CD4-positive, alpha-beta T cell treated with Interleukin-21 for 1 hour (primary cell): Measurements from ENCODE around the gene FA2H.

Source experiments
- DNase-seq: peaks from one replicate; pipeline ENCODE4 v3.0.0-alpha.2; 2020

The FA2H gene

DNA sequence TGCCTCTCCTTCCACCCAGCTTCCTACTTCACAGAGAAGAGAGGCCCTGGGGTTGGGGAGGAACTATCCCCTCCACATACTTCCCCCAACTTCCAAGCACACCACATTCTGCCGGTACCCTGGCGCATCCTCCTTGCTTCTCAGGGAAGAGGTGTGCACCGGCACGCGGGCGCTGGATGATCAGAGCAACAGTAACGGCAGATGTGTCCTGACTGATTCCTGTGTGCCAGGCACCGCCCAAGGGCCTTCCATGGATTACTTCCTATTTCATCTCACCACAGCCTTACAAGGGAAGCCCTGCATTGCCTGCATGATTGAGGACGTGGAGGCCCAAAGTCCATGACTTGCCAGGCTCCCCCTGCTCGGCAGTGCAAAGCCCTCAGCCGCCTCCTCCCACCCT lies 52.9 kb downstream of the FA2H start:
- DNase-seq: no peak

GRCh38 chr16:74720579-74720978 lies 54.0 kb downstream of the FA2H start:
- no peak for DNase-seq

GRCh38 chr16:74718741-74719610 lies 55.6 kb downstream of the FA2H start:
- DNase-seq: no peak

DNA sequence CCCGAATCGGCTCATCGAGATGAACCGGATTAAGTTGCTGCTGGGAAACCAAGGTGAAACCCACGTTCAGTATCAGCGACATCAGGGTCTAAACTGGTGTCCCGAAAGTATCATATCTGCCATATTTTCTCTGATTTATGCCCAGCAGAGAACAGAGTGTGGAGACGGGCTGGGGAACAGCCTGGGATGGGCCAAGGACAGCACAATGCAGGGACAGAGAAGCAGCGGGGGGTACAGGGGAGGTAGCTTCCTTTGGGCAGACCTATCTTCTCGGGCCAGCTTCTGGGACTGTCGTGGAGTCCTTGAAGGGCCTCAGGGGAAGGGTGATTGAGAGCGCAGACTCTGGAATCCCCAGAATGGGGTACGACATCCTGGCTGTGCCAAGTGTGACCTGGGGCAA lies 56.5 kb downstream of the FA2H start:
- DNase-seq: no peak

GRCh38 chr16:74717367-74717766 lies 57.3 kb downstream of the FA2H start:
- DNase-seq: no peak

DNA sequence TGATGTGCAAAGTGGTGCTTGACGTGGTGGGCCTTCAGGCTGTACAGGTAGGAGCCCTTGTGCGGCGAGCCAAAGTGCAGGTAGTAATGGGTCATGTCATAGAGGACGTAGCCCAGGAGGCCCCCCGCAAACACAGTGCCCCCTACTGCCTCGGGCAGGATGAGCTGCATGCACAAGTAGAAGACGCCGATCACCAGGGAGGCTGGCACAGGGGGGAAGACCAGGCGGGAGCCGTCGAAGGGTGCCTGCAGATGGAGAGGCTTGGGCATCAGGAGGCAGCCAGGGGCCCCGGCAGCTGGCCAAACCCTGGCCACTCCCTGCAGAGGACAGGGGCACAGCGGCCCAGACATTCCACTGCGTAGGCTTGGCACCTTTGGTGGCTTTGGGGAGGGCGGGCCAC lies 58.3 kb downstream of the FA2H start:
- no peak for DNase-seq

DNA sequence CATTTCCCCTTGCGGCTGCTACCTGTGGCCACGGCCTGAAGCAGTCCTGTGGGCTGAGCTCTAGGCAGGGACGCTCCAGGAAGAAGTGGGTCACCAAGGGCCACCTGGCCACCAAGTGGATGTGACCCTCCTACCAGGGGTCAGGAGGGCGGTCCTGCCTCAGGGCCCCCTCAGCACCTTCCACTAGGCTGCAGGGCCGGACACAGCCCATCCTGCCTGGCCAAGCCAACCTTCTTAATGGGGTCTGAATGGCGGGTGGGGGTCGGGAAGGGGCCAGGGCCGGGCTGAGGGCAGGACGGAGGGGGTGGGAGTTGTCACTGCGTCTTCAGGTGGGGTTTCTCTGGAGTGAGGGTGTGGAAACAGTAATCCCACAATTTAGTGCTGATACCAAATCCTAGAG lies 60.7 kb downstream of the FA2H start:
- no peak for DNase-seq

DNA sequence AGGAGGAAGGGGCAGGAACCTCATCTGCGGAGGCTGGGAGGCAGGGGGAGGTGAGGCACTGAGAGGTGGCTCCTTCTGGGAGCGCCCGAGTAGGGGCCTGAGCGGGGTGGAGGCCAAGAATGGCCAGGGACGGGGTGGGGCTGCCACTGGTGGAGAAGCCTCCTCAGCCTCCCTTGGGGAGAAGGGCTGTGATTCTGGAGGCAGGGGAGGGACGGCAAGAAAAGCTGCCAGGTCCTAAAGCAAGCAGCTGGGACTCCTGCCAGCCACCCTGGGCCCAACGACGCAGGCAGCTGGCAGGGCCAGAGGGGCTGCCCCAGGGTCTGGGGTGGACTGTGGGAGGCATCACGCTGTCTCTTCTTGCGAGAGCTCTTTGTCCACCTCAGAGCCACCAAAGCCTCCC lies 61.3 kb downstream of the FA2H start:
- no peak for DNase-seq

GRCh38 chr16:74711938-74712337 lies 62.7 kb downstream of the FA2H start:
- no peak for DNase-seq

DNA sequence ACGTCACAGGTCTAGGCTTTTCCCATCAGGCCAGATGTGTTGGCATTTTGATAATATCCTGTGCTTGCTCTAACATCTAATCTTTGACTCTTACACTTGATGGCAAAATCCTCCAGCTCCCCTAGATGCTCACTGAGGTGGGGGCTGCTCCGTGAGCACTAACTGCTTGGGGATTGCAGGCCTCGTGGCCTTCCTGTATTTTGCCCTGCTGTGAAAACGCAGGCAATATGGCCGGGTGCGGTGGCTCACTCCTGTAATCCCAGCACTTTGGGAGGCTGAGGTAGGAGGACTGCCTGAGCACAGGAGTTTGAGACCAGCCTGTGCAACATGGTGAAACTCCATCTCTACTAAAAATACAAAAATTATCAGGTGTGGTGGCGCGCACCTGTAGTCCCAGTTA lies 64.2 kb downstream of the FA2H start:
- DNase-seq: no peak

DNA sequence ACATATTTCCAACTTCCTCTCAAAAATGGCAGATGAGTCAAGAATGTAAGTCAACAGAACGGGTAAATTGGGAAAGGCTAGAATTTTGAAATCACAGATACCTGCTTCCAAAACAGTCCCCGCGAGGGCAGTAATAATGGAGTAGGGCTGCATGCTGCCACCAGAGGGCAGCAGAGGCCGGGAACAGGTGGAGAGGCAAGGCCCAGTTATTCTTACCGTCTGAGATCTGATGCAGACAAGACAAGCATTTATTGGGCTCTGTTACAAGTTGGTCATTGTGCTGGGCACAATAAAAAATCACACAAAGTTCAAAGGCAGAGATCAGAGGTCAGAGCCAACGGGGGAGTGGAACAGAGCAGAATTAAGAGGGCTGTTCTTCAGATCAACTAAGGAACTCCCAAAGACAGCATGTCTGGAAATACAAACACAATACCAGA lies 65.2 kb downstream of the FA2H start:
- DNase-seq: peak; percentile 82

GRCh38 chr16:74700438-74701225 lies 74.0 kb downstream of the FA2H start, which contains the start of gene MLKL:
Gene MLKL, minus strand, starts transcription at chr16:74700862. Its CDS starts 5,105 bp downstream, at chr16:74695757.
- DNase-seq: peak; percentile 67

DNA sequence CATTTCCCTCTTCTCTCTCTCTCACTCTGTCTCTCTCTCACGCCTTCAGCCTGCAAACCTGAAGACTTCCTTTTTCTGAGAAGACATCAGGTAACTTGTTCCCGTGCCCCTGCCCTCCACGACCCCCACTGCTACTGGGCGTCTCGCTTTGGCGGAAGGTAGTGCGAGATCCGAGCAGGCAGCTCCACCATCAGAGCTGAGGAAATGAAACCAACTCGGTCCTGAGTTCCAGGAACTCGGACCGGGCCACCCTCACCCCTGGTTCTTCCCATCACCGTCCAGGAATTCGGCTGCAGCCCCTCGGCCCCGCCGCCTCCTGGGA lies 74.5 kb downstream of the FA2H start:
- peak; percentile 35 for DNase-seq

GRCh38 chr16:74699666-74700065 lies 75.0 kb downstream of the FA2H start:
- DNase-seq: peak; percentile 12

GRCh38 chr16:74698222-74698621 lies 76.4 kb downstream of the FA2H start:
- peak; percentile 19 for DNase-seq

- peak; percentile 86 for DNase-seq
Measured at GRCh38 chr16:74695450-74696422, 78.9 kb downstream of the FA2H start.

DNA sequence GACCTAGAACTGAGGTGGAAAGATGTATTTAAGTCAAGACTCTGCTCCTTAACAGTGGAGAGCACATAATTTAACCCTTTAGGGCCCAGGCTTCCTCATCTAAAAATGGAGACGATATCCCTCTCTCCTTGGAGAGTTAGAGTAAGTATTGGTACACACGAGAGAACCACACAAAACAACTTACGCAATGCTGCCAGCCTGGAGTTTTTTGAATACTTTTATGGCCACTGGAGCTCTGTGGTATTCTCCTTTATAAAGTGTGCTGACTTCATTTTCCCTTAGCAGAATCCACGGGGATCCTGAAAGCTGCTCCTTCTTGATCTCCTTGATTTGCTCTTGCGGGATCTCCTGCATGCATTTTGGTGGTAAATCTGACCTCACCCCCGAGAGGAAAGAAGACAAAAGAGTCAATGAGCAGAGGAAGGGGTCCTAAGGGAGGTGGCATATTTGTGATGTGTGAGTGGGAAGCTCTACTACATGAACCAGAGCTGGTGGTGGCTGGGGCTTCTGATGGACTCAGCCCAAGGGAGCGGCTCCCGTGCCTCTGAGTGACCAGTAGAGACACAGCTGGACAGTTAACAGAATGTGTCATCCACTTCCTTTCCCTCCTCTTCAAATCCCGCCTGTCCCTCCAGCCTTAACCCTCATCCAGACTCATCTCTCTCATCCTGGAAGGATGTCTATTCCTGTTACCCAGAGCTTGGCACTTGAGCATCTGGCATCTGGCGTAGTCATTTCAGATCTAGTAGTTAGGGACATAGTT lies 83.3 kb downstream of the FA2H start:
- DNase-seq: no peak

- DNase-seq: no peak
Measured at GRCh38 chr16:74682556-74682955, 92.1 kb downstream of the FA2H start.

- no peak for DNase-seq
Measured at GRCh38 chr16:74680681-74681080, 93.9 kb downstream of the FA2H start.

- DNase-seq: no peak
Measured at GRCh38 chr16:74679983-74680382, 94.6 kb downstream of the FA2H start.

GRCh38 chr16:74677868-74678267 lies 96.8 kb downstream of the FA2H start:
- DNase-seq: no peak

- DNase-seq: no peak
Measured at GRCh38 chr16:74673876-74674275, 100.7 kb downstream of the FA2H start.
